ENCODE results near the gene ZDHHC7.

DNA sequence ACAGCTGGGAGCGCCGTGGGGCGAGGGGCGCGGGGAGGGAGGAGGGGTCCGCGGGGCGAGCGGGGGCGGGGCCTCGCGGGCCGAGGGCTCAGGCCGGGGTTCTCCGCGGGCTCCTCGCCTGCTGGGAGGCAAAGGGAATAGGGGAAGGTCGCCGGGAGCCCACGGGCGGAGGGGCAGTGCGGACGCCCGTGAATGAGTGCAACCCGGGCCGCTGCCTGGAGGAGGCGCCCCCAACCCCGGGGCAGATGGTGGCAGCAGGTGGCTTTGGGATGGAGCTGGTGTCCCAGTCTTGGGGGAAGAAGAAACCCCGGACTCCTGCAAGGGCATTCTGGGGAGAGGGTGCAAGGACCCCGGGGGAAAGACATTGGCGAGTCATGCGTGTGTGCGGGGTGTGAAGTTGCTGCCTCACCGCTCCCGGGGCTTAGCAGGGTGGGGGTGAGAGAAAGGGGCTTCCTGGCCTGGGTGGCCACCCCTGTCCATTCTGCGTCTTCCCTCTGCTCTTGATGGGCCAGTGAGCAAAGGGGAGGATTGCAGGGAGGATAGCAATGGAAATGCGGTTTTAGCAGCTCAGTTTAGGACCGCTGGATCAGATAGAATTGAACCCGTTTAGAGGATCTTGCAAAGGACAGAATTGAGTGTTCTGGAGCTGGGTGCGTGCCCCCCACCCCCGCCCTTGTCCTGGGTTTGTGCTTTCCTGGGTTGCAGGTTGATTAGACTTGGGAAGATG, 16.8 kb upstream of the ZDHHC7 start:
- TF ChIP-seq, protein P1, sequence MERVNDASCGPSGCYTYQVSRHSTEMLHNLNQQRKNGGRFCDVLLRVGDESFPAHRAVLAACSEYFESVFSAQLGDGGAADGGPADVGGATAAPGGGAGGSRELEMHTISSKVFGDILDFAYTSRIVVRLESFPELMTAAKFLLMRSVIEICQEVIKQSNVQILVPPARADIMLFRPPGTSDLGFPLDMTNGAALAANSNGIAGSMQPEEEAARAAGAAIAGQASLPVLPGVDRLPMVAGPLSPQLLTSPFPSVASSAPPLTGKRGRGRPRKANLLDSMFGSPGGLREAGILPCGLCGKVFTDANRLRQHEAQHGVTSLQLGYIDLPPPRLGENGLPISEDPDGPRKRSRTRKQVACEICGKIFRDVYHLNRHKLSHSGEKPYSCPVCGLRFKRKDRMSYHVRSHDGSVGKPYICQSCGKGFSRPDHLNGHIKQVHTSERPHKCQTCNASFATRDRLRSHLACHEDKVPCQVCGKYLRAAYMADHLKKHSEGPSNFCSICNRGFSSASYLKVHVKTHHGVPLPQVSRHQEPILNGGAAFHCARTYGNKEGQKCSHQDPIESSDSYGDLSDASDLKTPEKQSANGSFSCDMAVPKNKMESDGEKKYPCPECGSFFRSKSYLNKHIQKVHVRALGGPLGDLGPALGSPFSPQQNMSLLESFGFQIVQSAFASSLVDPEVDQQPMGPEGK (CRISPR knock-in tag; IDR thresholded peaks at IDR 0.05; ENCODE audit: borderline replicate concordance): no peak
- TF ChIP-seq CSDC2 (CRISPR knock-in tag; IDR thresholded peaks at IDR 0.05) (no peak), PPARA (CRISPR knock-in tag; IDR thresholded peaks at IDR 0.05; ENCODE audit: borderline replicate concordance) (no peak)
- TF ChIP-seq, protein P2, sequence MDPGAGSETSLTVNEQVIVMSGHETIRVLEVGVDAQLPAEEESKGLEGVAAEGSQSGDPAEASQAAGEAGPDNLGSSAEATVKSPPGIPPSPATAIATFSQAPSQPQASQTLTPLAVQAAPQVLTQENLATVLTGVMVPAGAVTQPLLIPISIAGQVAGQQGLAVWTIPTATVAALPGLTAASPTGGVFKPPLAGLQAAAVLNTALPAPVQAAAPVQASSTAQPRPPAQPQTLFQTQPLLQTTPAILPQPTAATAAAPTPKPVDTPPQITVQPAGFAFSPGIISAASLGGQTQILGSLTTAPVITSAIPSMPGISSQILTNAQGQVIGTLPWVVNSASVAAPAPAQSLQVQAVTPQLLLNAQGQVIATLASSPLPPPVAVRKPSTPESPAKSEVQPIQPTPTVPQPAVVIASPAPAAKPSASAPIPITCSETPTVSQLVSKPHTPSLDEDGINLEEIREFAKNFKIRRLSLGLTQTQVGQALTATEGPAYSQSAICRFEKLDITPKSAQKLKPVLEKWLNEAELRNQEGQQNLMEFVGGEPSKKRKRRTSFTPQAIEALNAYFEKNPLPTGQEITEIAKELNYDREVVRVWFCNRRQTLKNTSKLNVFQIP (CRISPR knock-in tag; IDR thresholded peaks at IDR 0.05; ENCODE audit: borderline replicate concordance, low read depth): no peak
